ENCODE results near the gene FAS. TPM values are rescaled to one million over a fixed set of nuclear protein-coding genes. Genes with fewer than 3 reads are reported as not detected.

The FAS gene
- total RNA-seq, 1 donor from 2014 or later: 36.1 TPM

DNA sequence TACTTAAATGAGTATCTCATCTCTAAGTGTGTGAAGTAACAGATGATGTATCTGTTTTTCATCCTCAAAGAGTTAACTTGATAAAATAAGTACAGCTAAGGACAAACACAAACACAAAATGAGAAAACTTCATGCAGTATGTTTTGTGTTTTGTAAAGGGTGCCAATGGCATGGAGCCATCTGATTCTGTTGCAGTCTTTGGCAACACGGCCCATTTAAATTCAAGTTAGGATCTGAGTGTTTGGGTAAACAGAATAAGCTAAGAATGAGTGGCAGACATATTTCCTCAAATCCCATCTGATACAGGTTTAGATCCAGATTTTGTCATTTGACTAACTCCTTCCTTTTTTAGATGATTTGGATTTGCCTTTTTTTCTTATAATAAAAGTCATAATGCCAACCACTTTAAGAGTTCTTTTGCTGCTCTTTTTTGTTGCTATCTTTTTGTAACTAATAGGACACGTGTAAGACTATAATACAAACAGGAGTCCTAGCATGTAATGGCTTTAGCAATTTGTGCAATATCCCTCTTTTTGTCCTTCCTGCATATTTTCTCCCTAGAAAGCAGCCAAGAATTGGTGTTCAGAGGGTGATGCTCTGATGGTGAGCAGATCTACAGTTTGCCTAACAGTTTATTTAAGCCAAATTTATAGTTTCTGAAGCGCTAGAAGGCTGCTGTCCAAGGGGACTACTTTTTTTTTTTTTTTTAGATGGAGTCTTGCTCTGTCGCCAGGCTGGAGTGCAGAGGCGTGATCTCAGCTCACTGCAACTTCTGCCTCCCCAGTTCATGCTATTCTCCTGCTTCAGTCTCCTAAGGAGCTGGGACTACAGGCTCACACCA is 19.2 kb upstream of the FAS start:
- no peak overlapping the region for H3K4me3 ChIP-seq (ENCODE audit: low read depth, low read length)
- FAIRE-seq (no peak), DNase-seq (ENCODE audit: low read depth) (no peak)
- no peaks in the 10 kb centered on the region for H3K27me3 ChIP-seq (ENCODE audit: control insufficient read depth, insufficient read depth, low read length)
- H3K36me3 ChIP-seq (ENCODE audit: control insufficient read depth, insufficient read depth, low read length): no peaks in the 10 kb centered on the region
- no peak for TF ChIP-seq CTCF (IDR thresholded peaks at IDR 0.05; ENCODE audit: insufficient read depth, low read length, severe bottlenecking)

GRCh38 chr10:88974012-88974411 is 16.6 kb upstream of the FAS start:
- no peak for TF ChIP-seq CTCF (IDR thresholded peaks at IDR 0.05; ENCODE audit: insufficient read depth, low read length, severe bottlenecking)
- Histone ChIP-seq H3K4me3 (ENCODE audit: low read depth, low read length) (no peak overlapping the region), H3K36me3 (ENCODE audit: control insufficient read depth, insufficient read depth, low read length) (no peaks in the 10 kb centered on the region), H3K27me3 (ENCODE audit: control insufficient read depth, insufficient read depth, low read length) (no peaks in the 10 kb centered on the region)
- FAIRE-seq (no peak), DNase-seq (ENCODE audit: low read depth) (no peak)

GRCh38 chr10:88974446-88975376 is 15.9 kb upstream of the FAS start:
- FAIRE-seq (no peak), DNase-seq (ENCODE audit: low read depth) (peak; percentile 37)
- no peak for TF ChIP-seq CTCF (IDR thresholded peaks at IDR 0.05; ENCODE audit: insufficient read depth, low read length, severe bottlenecking)
- no peaks in the 10 kb centered on the region for H3K27me3 ChIP-seq (ENCODE audit: control insufficient read depth, insufficient read depth, low read length)
- no peaks in the 10 kb centered on the region for H3K36me3 ChIP-seq (ENCODE audit: control insufficient read depth, insufficient read depth, low read length)
- H3K4me3 ChIP-seq (ENCODE audit: low read depth, low read length): peak overlapping the region; percentile 33

DNA sequence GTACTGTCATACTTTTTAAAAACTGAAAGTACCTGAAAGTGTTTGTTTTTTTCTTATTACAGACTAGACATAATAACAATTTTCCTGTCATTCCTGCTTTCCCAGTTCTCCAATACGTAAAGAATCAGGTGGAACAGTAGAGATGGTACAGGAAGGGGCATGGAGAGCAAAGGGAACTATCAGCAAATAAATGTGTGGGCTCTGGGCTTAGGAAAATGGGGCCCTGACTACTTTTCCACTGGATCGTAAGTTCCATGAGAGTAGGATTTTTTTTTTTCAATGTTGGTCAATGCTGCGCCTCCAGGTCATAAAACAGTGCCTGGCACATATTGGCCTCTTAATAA is 15.2 kb upstream of the FAS start:
- FAIRE-seq (no peak), DNase-seq (ENCODE audit: low read depth) (no peak)
- no peaks in the 10 kb centered on the region for H3K27me3 ChIP-seq (ENCODE audit: control insufficient read depth, insufficient read depth, low read length)
- TF ChIP-seq CTCF (IDR thresholded peaks at IDR 0.05; ENCODE audit: insufficient read depth, low read length, severe bottlenecking): no peak
- peak overlapping the region; percentile 33 for H3K4me3 ChIP-seq (ENCODE audit: low read depth, low read length)
- H3K36me3 ChIP-seq (ENCODE audit: control insufficient read depth, insufficient read depth, low read length): no peaks in the 10 kb centered on the region

- H3K36me3 ChIP-seq (ENCODE audit: control insufficient read depth, insufficient read depth, low read length): no peaks in the 10 kb centered on the region
- H3K27me3 ChIP-seq (ENCODE audit: control insufficient read depth, insufficient read depth, low read length): no peaks in the 10 kb centered on the region
- no peak for TF ChIP-seq CTCF (IDR thresholded peaks at IDR 0.05; ENCODE audit: insufficient read depth, low read length, severe bottlenecking)
- DNase-seq (ENCODE audit: low read depth) (no peak), FAIRE-seq (no peak)
- H3K4me3 ChIP-seq (ENCODE audit: low read depth, low read length): no peak overlapping the region
Measured at GRCh38 chr10:88978463-88978862, 12.1 kb upstream of the FAS start.
